Stimulated activated CD8-positive, alpha-beta memory T cell treated with anti-CD3 and anti-CD28 coated beads, Interleukin-12 subunit alpha, Interleukin-12 subunit beta, amount 100 ng/mL, for 24 hours (primary cell): ENCODE measurements around the gene IQCH.

ENCODE experiments used
- DNase-seq: peaks from one replicate; pipeline ENCODE4 v3.0.0-alpha.2; 2020; ENCODE audit errors: extremely low read depth

IQCH gene

DNA sequence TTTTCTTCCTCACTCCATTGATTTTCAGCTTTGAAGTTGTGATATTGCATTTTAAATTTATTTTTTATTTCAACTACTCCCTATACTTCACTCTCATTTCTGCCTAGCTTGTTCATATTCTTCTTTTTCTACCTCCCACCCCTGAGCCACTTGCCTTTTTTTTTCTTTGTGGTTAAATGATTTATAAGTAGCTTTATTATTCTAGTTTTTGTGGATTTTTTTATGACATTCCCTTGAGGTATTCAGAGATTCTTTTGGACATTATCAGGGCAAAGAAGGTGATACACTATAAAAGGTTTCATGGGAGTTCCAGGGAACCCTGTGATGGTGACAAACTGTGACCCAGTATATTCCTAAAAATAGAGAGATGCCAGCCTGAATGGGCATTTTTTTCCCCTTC, 269.6 kb downstream of the IQCH start:
- DNase-seq: no peak

DNA sequence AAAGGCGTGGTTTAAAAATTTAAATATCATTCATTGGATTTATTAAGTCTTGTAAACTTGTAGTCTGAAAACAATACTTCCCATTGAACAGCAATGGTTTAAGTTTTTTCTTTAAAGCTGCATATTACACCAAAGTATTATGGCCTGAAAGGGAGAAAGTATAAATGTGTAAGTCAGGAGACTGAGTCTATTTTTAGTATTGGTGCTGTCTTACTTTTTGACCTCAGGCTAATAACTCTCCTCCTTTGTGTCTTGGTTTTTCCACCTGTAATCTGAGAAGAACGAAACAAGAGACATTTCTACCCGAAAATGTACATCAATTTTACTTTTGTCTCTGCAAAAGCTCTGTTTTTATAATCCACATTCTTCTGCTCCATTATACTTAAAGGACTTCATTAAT, 273.9 kb downstream of the IQCH start:
- DNase-seq: no peak

DNA sequence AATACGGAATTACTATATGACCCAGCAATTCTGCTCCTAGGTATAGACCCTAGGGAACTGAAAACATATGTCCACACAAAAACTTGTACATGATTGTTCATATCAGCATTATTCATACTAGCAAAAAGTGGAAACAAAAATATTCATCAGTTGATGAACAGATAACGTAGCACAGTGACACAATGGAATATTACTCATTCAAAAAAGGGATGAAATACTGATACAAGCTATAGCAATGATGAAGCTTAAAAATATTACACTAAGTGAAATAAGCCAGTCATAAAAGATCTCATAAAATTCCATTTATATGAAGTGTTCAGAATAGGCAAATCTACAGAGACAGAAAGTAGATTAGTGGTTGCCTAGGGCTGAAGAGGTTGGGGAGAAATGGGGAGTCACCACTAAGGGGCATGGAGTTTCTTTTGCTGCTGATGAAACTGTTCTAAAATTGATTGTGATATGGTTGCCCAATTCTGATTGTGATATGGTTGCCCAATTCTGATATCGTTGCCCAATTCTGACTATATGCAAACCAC, 276.9 kb downstream of the IQCH start:
- no peak for DNase-seq

DNA sequence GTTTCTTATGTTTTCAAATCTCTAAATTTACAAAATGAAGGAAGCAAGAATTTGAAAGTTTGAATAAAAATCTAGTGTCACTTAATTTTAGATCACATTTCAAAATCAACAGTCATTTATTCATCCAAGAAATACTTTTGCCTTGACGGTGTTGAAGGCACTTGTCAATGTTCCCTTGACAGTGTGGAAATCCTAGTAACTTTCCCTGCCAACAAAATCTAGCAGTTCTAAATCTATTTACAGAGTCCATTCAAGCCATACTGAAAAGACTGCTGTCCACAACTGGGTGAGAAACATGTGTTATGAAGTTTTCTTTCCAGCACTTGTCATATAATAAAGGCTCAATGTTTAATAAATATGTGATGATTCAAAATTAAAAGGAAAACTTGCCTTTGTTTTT, 279.3 kb downstream of the IQCH start:
- no peak for DNase-seq

DNA sequence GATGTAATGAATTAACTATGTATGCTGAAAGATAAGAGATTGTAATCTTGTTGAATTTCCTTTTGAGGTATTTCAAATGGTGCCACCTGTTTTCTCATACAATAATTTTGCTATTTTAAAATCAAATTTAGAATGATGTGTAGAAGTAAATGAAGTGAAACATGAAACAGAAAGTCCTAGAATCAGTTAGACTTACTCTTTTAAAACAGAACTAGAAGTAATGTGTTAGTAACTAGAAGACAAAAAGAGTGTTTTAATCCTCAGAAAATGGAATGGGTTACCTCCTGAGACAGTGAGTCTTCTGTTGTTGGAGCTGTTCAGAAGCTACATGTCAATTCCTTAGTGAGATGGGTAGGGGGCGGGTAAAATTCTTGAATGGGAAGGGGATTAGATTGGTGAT, 279.8 kb downstream of the IQCH start:
- DNase-seq: no peak

DNA sequence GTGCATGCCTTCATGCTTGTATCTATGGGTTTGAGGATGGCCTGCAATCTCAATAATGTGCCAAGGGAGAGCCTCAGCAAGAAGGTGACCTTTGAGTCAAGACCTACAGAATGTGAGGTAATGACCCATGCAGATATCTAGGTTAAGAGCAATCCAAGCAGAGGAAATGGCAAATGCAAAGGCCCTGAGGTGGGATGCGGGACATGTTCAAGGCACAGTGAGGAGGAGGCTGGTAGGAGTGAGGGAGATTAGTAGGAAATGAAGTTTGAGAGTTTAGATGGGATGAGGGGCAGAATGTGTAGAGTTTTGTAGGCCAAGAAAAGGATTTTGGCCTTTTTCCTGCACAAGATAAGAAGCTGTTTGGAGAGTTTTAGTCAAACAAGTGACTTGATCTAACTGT, 283.2 kb downstream of the IQCH start:
- no peak for DNase-seq

DNA sequence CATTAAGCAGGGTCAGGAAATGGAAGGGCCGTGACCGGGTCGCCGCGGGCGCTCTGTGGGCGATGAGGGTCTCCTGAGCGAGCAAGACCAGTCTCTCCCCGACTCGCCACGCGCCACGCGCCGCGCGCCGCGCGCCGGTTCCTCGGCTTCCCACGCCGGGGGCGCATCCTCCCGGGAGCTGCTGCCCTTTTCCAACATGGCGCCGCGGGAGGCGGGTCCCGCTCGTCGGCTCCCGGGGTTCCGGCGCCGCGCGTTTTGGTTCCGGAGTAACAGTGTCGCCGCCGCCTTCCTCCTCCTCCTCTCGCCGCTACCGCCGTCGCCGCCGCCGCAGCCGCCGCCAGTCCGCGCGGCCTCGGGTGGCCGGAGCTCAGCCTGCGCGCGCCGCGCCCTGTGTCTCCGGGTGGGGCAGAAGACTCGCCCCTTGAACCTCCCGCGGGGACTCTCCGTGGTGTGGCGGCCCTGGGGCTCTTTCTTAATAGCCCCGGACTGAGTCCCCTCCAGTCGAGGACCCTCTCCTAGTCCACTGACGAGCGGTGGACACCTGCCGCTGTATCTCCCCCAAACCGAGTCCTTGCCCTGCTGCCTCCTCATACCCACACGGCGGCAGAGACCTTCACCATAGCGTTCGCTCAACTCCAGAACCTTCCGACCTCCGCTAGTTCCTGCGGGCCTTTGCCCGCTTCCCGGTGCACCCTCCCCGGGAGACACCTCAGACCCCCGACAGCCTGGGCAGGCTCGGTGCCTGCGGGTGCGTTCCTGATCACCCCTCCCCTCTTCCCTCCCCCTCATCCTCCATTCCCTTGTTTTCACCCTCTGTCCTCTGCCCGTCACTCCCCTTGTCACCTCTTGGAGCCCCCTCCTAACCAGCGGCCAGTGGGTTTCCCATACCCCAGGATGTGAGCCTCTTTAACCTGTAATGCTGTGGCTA, 288.1 kb downstream of the IQCH start, which contains the start of gene MAP2K5:
Gene MAP2K5, plus strand, starts transcription at position 284 of the 928 bp plus-strand sequence. Its CDS starts 633 bp downstream, at position 917.
- peak; percentile 64 for DNase-seq

DNA sequence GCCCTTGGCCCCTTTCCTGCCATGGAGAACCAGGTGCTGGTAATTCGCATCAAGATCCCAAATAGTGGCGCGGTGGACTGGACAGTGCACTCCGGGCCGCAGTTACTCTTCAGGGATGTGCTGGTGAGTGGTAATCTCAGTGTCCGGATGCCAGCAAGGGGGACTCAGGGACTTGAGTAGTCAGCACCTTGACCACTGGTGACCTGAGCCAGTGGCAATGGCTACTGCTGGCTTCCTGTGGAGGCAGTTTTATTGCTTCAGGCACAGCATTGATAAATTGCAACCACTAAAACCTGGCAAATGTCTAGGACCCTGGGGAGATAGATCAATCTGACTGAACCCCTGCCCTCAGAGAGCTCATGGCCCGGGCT, 288.7 kb downstream of the IQCH start:
- DNase-seq: no peak

DNA sequence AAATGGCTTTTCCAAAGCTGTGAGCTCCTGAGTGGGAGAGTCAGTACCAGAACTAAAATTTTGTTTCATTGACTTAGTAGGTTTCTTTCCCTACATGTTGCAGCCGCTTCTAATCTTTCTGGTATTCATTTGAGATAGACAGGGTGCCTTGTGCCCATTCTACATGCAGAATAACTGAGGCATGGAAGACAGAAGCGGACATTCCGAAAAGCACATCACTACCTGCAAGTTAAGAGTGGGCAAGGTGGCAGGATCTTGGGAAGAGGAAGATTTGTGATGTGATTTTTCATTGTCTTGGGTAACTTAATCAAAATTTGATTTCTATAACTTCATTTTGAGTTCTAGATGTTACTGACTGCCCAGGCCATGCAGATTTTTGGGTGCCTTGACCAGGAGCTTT, 289.9 kb downstream of the IQCH start:
- DNase-seq: no peak

DNA sequence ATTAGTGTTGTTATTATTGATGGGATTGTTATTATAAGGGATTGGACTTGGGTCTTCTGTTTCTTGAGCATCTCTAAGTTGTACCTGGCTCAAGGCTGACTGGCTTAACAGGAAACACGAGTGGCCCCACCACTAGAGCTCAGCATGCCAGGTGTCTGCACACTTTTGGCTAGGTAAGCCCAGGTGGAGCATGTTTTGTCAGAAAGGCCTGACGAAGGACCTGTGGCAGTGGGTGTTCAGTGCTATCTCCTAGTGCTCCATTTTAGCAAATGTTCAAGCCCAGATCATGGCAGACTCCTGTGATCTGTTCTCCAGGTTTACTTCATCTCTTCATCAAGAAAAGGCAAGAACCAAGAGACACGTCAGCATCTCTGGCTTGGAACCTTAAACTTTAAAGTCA, 291.3 kb downstream of the IQCH start:
- no peak for DNase-seq

DNA sequence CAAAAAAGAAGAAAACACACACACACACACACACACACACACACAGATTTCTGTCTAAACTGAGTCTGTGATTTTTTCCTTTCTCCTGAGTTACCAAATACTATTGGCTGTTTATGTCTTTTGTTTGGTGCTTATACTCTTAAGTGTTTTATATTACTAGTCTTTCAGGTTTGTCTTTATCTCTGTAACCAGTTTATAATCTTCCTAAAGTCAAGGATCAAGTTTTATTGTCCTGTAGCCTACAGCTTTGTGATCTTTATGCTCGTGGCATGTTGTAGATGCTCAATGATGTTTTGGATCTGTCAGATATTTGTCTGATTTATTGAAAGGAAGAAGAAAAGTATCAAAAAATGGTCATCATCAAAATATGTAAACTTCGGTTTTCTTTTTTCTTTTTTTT, 292.5 kb downstream of the IQCH start:
- DNase-seq: no peak

DNA sequence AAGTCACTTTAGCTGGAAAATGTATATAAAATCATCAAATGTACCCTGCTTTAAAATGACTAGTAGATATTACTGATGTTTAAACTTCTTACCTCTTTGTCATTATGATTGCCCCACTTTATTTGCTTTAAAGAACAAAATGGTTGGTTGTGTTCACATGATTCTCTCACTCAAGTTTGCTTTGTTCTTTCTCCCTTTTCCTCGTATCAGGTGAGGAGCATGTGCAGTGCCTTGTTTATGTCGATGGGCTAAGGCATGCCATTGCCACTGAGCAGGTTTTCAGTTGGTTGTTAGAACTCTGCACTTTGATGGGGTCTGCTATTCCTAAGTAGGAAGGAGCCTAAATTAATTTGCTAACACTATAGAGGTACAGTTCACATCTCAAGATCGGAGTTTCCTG, 293.2 kb downstream of the IQCH start:
- DNase-seq: no peak

DNA sequence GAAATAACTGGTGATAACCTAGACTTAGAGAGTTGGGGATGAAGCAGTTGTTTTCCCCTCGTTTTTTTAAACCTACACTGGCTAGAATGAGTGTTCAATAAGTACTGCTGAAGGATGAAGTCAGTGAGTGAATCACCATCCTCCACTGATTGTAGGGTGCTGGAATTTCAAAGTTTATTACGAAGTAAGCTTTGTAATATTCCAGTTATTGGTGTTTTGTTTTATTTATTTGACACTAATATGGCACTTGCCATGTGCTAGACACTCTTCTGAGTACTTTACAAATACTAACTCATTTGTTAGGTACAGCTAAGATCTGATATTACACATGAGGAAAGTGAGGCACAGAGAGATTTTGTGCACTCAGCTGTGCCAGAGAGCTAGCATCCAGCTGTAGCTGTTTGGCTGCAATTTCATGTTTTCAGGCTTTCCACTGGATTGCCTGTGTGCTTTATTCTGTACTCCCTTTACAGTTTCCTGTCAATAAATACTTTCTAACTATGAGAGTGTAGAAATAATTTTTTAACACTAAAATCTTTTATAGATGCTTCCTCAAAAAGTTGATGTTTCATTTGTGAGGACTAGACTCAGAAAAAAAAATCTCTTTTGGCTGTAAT, 293.8 kb downstream of the IQCH start:
- DNase-seq: no peak

DNA sequence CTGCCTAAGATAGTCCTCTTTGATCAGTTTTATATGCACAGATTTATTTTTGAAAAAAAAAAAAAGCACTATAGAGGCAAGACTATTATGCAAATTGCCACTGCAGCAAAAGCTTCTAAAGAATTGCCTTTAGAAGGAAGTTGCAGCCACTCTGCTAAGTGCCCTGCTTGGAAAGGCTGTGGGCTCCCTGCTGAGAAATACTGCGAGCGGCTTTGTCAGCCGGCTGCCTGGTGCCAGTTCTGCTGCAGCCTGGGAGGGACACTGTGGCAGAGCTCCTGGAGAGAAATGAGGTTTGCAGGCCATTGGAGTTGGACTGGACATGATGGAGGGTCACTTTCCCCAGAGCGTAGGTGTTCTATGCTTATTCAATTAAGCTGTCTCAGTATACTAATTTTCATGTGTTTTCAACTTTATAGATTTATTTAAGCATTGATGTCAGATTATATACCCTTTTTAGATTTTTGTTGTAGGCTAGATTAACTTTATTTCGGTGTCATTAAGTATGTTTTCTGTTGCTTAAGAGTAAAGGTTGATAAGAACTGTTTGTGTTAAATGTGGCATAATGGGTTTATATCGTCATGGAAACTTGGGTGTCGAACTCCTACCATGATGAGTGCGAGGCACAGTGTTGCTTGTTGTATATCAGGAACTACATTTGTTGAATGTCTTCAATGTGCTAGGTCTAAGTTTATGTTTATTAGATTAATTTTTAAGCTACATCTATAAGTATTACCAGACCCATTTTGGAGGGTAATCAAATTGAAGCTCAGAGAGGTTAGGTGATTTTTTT, 294.5 kb downstream of the IQCH start:
- DNase-seq: no peak

DNA sequence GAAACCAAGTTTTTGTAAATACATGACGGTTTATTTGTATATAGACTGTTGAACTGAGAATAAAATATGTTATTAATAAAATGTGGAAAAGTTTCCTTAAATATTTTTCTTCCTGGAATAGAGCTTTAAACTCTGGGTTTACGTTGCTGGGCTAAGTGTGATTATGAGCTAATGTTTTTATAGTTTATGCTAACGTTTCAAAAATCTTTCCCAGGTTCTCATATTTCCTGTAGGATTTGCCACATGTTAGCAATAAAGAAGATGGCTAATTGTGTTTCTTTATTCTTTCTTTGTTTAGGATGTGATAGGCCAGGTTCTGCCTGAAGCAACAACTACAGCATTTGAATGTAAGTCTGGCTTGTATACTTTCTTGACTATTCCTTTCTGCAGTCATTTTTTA, 295.1 kb downstream of the IQCH start:
- DNase-seq: no peak

DNA sequence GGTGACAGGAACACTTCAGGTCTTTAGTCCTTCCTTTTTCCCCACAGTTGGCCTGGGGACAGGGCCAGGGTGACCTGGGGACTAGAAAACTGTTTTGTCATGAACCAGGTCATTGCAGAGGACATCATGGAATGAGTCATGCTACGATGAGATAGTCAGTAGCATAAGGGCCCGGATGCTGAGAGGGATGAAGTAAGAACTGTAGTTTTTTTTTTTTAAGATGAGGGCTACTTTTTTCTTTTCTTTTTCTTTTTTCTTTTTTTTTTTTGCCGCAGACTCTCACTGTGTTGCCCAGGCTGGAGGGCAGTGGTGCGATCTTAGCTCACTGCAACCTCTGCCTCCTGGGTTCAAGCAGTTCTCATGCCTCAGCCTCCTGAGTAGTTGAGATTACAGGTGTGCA, 295.9 kb downstream of the IQCH start:
- DNase-seq: no peak

DNA sequence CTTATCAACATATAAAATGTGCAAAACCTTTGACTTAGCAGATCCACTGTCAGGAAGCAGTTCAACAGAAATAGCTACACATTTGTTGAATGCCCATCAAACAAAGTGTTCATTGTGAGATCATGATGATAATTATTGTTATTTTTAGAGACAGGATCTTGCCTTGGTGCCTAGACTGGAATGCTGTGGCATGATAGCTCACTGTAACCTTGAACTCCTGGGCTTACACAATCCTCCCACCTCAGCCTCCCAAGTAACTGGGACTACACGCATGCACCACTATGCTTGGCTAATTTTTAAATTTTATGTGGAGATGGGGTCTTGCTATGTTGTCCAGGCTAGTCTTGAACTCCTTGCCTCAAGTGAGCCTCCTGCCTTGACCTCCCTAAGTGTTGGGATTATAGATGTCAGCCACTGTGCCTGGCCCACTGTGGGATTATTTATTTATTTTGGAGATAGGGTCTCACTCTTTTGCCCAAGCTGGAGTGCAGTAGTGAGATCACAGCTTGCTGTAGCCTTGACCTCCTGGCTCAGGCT, 296.7 kb downstream of the IQCH start:
- DNase-seq: no peak
